ENCODE results near the gene PAWR. TPM values are rescaled to one million over a fixed set of nuclear protein-coding genes. Genes with fewer than 3 reads are reported as not detected.
A peak's percentile ranks its signal among the peaks of the same experiment; 100 is the strongest.

PAWR gene
- total and polyA plus RNA-seq, 2 experiments from 2014 or later = 149 to 180 TPM

DNA sequence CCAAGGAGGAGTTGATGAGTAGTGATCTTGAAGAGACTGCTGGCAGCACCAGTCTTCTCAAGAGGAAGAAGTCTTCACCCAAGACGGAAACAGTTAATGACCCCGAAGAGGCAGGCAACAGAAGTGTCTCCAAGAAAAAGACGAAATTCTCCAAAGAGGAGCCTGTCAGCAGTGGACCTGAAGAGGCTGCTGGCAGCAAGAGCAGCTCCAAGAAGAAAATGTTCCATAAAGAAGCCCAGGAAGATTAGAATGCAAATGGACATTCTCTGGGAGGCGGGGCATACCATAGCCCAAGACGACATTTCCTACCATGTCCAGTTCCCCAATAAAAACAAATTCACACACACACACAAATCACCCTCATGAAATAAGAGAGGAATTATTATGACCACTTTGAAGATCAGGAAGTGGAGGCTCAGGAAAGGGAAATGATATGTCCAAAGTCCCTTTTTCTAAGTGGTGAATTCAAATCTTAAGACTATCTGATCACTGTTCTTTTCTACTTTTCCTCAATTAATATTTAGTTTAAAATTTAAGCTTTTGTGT lies 131.8 kb downstream of the PAWR start (continued):
- TF ChIP-seq REST (IDR thresholded peaks at IDR 0.05; ENCODE audit: unreplicated experiment) (no peak), JUNB (IDR thresholded peaks at IDR 0.05; ENCODE audit: unreplicated experiment) (no peak), ETS1 (IDR thresholded peaks at IDR 0.05) (no peak), EZH2phosphoT487 (IDR thresholded peaks at IDR 0.05; ENCODE audit: unreplicated experiment) (no peak), CTCF (conservative IDR thresholded peaks at IDR 0.05; ENCODE audit: low read depth in 2 of 2) (no peak)

DNA sequence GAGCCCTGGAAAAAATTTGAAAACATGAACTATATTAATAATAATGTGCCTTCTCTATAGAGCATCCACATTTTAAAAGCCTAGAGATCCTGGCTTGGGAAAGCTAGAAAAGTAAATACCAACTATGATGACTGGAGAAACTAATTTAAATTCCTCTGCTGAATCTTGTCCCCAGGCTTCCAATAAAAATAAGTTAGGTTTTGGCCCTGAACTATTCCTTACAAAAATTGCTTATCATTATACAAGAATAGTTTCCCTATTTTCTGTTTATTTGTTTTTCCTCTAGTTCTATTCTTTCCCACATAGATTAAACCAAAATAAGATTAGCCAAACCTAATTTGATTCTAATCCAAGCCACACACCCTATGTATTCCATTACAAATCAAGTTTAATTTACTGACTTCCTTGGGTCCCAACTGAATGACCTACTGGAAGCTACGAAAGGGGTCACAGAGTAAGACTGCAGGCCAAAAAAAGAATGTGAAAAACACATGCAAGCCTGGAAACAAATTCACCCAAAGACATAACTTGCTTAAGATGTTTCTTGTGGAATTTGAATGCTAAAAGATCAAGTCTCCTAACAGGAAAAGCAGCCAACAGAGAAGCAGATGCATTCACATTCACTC lies 133.0 kb downstream of the PAWR start:
- peaks cover 35% of the 10 kb centered on the region for H3K4me1 ChIP-seq (ENCODE audit: insufficient read depth)
- peak overlapping the region; percentile 80 for H3K27ac ChIP-seq (ENCODE audit: low read depth)
- peaks cover 30% of the 10 kb centered on the region for H3K4me1 Mint-ChIP-seq
- 0 out of 2 replicates have a peak, but pooled peaks cover 4% of the 10 kb centered on the region for H3K79me2 ChIP-seq (replicated peaks; ENCODE audit: insufficient read depth)
- H3K4me2 ChIP-seq = peak overlapping the region; percentile 26
- TF ChIP-seq REST (IDR thresholded peaks at IDR 0.05; ENCODE audit: unreplicated experiment) (no peak), ZNF114 (CRISPR knock-in tag; IDR thresholded peaks at IDR 0.05) (no peak), JUNB (IDR thresholded peaks at IDR 0.05; ENCODE audit: unreplicated experiment) (no peak)
- no peaks in the 10 kb centered on the region for H3K9me2 ChIP-seq (ENCODE audit: insufficient read depth)
- H3K4me3 ChIP-seq = no peak overlapping the region
- H3K27ac Mint-ChIP-seq = peak overlapping the region; percentile 77
- peaks cover 78% of the 10 kb centered on the region for H3K36me3 Mint-ChIP-seq (ENCODE audit: low read depth)
- peaks cover 8% of the 10 kb centered on the region for H3K27me3 Mint-ChIP-seq (ENCODE audit: insufficient read depth, low read depth, poor library complexity)
- H4K20me1 ChIP-seq (replicated peaks; ENCODE audit: insufficient read depth) = no peaks in the 10 kb centered on the region
- ATAC-seq (no peak), DNase-seq (ENCODE audit: low spot score) (no peak)
- H3K4me3 Mint-ChIP-seq = no peak overlapping the region
- H3K27me3 ChIP-seq (ENCODE audit: insufficient read depth) = no peaks in the 10 kb centered on the region
- H3F3A ChIP-seq (replicated peaks; ENCODE audit: low read depth) = peaks cover 4% of the 10 kb centered on the region; the same call in 1 of the 2 replicates
- peaks cover 25% of the 10 kb centered on the region for H3K36me3 ChIP-seq (ENCODE audit: insufficient read depth)
- H3K9me3 Mint-ChIP-seq = peaks cover 51% of the 10 kb centered on the region
- no peak overlapping the region for H2AFZ ChIP-seq
